GM06990 (cell line): Measurements from ENCODE around the gene ELMO1.

ENCODE experiments used
- DNase-seq: peaks from one replicate; pipeline ENCODE4 v3.0.0-alpha.2; 2011; ENCODE audit not compliant: insufficient read length; ENCODE audit errors: extremely low read depth
- H3K27me3 ChIP-seq: replicated peaks from 2 replicates; pipeline ENCODE4 v1.6.0; 2011; ENCODE audit warnings: low read length; ENCODE audit not compliant: control insufficient read depth, insufficient read depth
- H3K36me3 ChIP-seq: 2 replicates; pipeline ENCODE4 v1.5.1; 2011; ENCODE audit warnings: low read length; ENCODE audit not compliant: control insufficient read depth, insufficient read depth
- H3K4me3 ChIP-seq: replicated peaks from 2 replicates; pipeline ENCODE4 v1.5.1; 2011; ENCODE audit warnings: low read depth, mild to moderate bottlenecking, control low read depth, low read length
- CTCF ChIP-seq: IDR thresholded peaks from 2 replicates; pipeline ENCODE4 v1.5.1; 2011; ENCODE audit warnings: low read length, control low read depth, mild to moderate bottlenecking, inconsistent platforms; ENCODE audit not compliant: insufficient read depth, poor library complexity, severe bottlenecking

The ELMO1 gene

GRCh38 chr7:37411444-37412034 lies 37.1 kb downstream of the ELMO1 start:
- no peak for DNase-seq
- Histone ChIP-seq H3K27me3 (no peaks in the 10 kb centered on the region), H3K4me3 (no peak overlapping the region), H3K36me3 (no peaks in the 10 kb centered on the region)
- TF ChIP-seq CTCF = no peak

- no peak for TF ChIP-seq CTCF
- H3K4me3 ChIP-seq = no peak overlapping the region
- no peaks in the 10 kb centered on the region for H3K36me3 ChIP-seq
- H3K27me3 ChIP-seq = no peaks in the 10 kb centered on the region
- no peak for DNase-seq
Observed at GRCh38 chr7:37410305-37411229, 38.1 kb downstream of the ELMO1 start.

GRCh38 chr7:37409461-37409860 lies 39.2 kb downstream of the ELMO1 start:
- H3K4me3 ChIP-seq = no peak overlapping the region
- no peaks in the 10 kb centered on the region for H3K27me3 ChIP-seq
- no peaks in the 10 kb centered on the region for H3K36me3 ChIP-seq
- no peak for TF ChIP-seq CTCF
- no peak for DNase-seq

GRCh38 chr7:37408291-37409228 lies 40.1 kb downstream of the ELMO1 start:
- Histone ChIP-seq H3K27me3 (no peaks in the 10 kb centered on the region), H3K4me3 (no peak overlapping the region), H3K36me3 (no peaks in the 10 kb centered on the region)
- no peak for TF ChIP-seq CTCF
- no peak for DNase-seq

- DNase-seq = no peak
- no peak overlapping the region for H3K4me3 ChIP-seq
Observed at GRCh38 chr7:37405603-37406122, 43.0 kb downstream of the ELMO1 start.

More at GRCh38 chr7:37405603-37406122, 43.0 kb downstream of the ELMO1 start:
- Histone ChIP-seq H3K27me3 (no peaks in the 10 kb centered on the region), H3K36me3 (no peaks in the 10 kb centered on the region)
- TF ChIP-seq CTCF = no peak
